Hepatocyte (in vitro differentiated cells): ENCODE measurements around the gene DDIT3. TPM values are rescaled to one million over a fixed set of nuclear protein-coding genes. Genes with fewer than 3 reads are reported as not detected.

ENCODE experiments used
- DNase-seq: peaks from one replicate; pipeline ENCODE4 v3.0.0-alpha.2; 2016; ENCODE audit warnings: low spot score
- H2AFZ ChIP-seq: fragments of 200-600 bp; sonication (generic); 2 replicates; pipeline ENCODE4 v1.6.0; 2016; ENCODE audit warnings: antibody characterized with exemption, mild to moderate bottlenecking
- H3K27ac ChIP-seq: fragments of 200-600 bp; sonication (generic); 2 replicates; pipeline ENCODE4 v1.5.1; 2016; ENCODE audit warnings: mild to moderate bottlenecking
- H3K27me3 ChIP-seq: fragments of 200-600 bp; sonication (generic); 2 replicates; pipeline ENCODE4 v1.6.1; 2016
- H3K36me3 ChIP-seq: fragments of 200-600 bp; sonication (generic); replicated peaks from 2 replicates; pipeline ENCODE4 v1.5.1; 2016; ENCODE audit warnings: low read depth; ENCODE audit not compliant: insufficient read depth
- H3K4me1 ChIP-seq: fragments of 200-600 bp; sonication (generic); 2 replicates; pipeline ENCODE4 v1.5.1; 2016; ENCODE audit warnings: mild to moderate bottlenecking, moderate library complexity; ENCODE audit not compliant: insufficient read depth
- H3K4me2 ChIP-seq: fragments of 200-600 bp; sonication (generic); 2 replicates; pipeline ENCODE4 v1.6.0; 2016
- H3K4me3 ChIP-seq: fragments of 200-600 bp; sonication (generic); 2 replicates; pipeline ENCODE4 v1.5.1; 2016; ENCODE audit warnings: mild to moderate bottlenecking
- H3K79me2 ChIP-seq: fragments of 200-600 bp; sonication (generic); 2 replicates; pipeline ENCODE4 v1.6.0; 2017; ENCODE audit warnings: mild to moderate bottlenecking
- H3K9me2 ChIP-seq: fragments of 200-600 bp; sonication (generic); replicated peaks from 2 replicates; pipeline ENCODE4 v1.6.0; 2017; ENCODE audit warnings: mild to moderate bottlenecking; ENCODE audit not compliant: insufficient read depth
- H3K9me3 ChIP-seq: fragments of 200-600 bp; sonication (generic); 2 replicates; pipeline ENCODE4 v1.5.1; 2016; ENCODE audit warnings: low read depth, mild to moderate bottlenecking
- H4K20me1 ChIP-seq: fragments of 200-600 bp; sonication (generic); 2 replicates; pipeline ENCODE4 v1.6.0; 2016; ENCODE audit warnings: mild to moderate bottlenecking; ENCODE audit not compliant: insufficient read depth, poor library complexity, severe bottlenecking
- EZH2 ChIP-seq: fragments of 200-600 bp; sonication (generic); IDR thresholded peaks from 2 replicates; pipeline ENCODE4 v1.6.1; 2016; ENCODE audit warnings: antibody characterized with exemption, mild to moderate bottlenecking, borderline replicate concordance
- EZH2phosphoT487 ChIP-seq: fragments of 200-600 bp; sonication (generic); IDR thresholded peaks from one replicate; pipeline ENCODE4 v1.6.1; 2018; ENCODE audit warnings: antibody characterized with exemption, mild to moderate bottlenecking, low read depth, moderate library complexity; ENCODE audit not compliant: unreplicated experiment, severe bottlenecking
- WGBS: methylation state at CpG from one replicate; pipeline ENCODE4 v1.1.6; 2016; ENCODE audit warnings: low lambda C conversion rate; ENCODE audit errors: missing lambda C conversion rate; 5-methylcytosine and 5-hydroxymethylcytosine counted together
- polyA plus RNA-seq: library from polyadenylated mRNA; unstranded; fragments of >200 nt; fragmentation: Nextera tagmentation; extraction: Ambion mirVana; gene quantifications from 2 replicates; pipeline ENCODE4 v1.2.1, GENCODE V29; 2016
- total RNA-seq: library from RNA; depleted of rRNA; stranded (reverse); fragments of >200 nt; gene quantifications from 2 replicates; pipeline ENCODE4 v1.2.3, GENCODE V29; 2014
- TF ChIP-seq, protein P1 (sequence below): fragments of 200-600 bp; sonication (generic); IDR thresholded peaks from 2 replicates; pipeline ENCODE4 v1.5.1; 2016; ENCODE audit warnings: antibody characterized with exemption, mild to moderate bottlenecking; ENCODE audit not compliant: poor library complexity

The DDIT3 gene
- total and polyA plus RNA-seq, 2 experiments from 2014 or later = 92.7 to 133 TPM

DNA sequence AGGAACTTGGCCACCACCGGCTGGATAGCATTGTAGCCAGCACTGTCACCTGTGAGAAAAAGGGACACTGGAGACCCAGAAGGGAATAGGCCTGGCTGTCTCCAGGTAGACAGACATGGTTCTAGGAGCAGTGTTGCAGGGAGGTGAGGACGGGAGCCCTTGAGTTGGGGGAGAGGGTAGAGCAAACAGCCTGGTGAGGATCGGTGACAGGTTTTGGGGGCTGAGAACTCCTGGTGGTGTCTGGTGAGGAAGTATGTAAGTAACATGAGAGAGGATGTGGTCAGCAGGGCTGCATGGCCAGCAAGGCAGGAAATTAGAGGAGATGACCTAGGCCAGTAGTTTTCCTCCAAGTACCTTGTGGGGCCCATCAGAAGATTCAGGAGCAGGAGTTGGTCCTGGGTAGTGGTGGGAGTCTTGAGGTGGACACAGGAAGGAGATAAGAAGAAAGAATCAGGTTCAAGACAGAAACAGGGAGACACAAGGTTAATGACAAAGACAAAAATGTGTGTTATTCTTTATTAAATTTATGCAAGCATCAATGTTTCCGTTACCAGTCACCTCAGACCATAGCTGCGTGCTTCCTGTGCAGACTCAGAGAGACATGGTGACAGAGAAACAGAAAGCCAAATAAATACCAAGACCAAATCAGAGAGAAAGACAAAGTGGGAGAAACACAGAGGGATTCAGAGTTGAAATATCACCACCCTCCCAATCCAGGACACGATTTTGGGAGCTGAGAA lies 40.8 kb downstream of the DDIT3 start, which contains the start of gene ARHGAP9:
Gene ARHGAP9, minus strand, starts transcription at position 491 of the 740 bp plus-strand sequence. Its CDS starts 460 bp downstream, at position 31.
- Histone ChIP-seq H3K36me3 (no peaks in the 10 kb centered on the region), H4K20me1 (no peaks in the 10 kb centered on the region), H3K4me1 (peaks cover 13% of the 10 kb centered on the region), H3K79me2 (no peaks in the 10 kb centered on the region), H3K27ac (no peak within 1 kb of the TSS), H3K9me3 (no peaks in the 10 kb centered on the region), H3K4me3 (no peak within 1 kb of the TSS), H2AFZ (no peak within 1 kb of the TSS), H3K9me2 (no peaks in the 10 kb centered on the region), H3K4me2 (no peak within 1 kb of the TSS), H3K27me3 (peaks cover 33% of the 10 kb centered on the region)
- TF ChIP-seq, protein P1, sequence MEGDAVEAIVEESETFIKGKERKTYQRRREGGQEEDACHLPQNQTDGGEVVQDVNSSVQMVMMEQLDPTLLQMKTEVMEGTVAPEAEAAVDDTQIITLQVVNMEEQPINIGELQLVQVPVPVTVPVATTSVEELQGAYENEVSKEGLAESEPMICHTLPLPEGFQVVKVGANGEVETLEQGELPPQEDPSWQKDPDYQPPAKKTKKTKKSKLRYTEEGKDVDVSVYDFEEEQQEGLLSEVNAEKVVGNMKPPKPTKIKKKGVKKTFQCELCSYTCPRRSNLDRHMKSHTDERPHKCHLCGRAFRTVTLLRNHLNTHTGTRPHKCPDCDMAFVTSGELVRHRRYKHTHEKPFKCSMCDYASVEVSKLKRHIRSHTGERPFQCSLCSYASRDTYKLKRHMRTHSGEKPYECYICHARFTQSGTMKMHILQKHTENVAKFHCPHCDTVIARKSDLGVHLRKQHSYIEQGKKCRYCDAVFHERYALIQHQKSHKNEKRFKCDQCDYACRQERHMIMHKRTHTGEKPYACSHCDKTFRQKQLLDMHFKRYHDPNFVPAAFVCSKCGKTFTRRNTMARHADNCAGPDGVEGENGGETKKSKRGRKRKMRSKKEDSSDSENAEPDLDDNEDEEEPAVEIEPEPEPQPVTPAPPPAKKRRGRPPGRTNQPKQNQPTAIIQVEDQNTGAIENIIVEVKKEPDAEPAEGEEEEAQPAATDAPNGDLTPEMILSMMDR = no peak
- TF ChIP-seq EZH2phosphoT487 (no peak), EZH2 (no peak)
- WGBS = 87% methylated on average over 6 of the region's 6 CpGs
- no peak for DNase-seq

DNA sequence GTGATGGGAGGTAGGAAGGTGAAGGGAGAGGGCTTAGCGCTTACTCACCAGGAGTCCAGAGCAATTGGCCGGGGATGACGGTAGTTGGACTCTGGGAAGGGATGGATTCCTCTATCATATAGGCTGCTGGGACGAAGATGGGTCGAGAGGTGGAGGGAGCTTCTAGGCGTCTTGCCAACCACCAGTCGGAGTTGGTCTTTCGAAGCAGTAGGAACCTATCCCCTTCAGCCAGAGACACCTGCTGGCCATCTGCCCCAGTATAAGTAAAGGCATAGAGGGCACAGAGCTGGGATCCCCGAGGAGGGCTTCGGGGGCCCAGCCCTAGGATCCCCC lies 41.3 kb downstream of the DDIT3 start:
- no peak for DNase-seq
- TF ChIP-seq EZH2phosphoT487 = no peak
- TF ChIP-seq, protein P1 = no peak
- TF ChIP-seq EZH2 = no peak
- Histone ChIP-seq H3K9me3 (no peaks in the 10 kb centered on the region), H3K27me3 (peaks cover 38% of the 10 kb centered on the region), H3K4me2 (no peak overlapping the region), H3K36me3 (no peaks in the 10 kb centered on the region), H3K79me2 (no peaks in the 10 kb centered on the region), H4K20me1 (no peaks in the 10 kb centered on the region), H3K9me2 (no peaks in the 10 kb centered on the region), H3K4me3 (no peak overlapping the region), H3K4me1 (peaks cover 13% of the 10 kb centered on the region), H2AFZ (no peak overlapping the region), H3K27ac (no peak overlapping the region)
- WGBS = 93% methylated on average over 10 of the region's 10 CpGs

DNA sequence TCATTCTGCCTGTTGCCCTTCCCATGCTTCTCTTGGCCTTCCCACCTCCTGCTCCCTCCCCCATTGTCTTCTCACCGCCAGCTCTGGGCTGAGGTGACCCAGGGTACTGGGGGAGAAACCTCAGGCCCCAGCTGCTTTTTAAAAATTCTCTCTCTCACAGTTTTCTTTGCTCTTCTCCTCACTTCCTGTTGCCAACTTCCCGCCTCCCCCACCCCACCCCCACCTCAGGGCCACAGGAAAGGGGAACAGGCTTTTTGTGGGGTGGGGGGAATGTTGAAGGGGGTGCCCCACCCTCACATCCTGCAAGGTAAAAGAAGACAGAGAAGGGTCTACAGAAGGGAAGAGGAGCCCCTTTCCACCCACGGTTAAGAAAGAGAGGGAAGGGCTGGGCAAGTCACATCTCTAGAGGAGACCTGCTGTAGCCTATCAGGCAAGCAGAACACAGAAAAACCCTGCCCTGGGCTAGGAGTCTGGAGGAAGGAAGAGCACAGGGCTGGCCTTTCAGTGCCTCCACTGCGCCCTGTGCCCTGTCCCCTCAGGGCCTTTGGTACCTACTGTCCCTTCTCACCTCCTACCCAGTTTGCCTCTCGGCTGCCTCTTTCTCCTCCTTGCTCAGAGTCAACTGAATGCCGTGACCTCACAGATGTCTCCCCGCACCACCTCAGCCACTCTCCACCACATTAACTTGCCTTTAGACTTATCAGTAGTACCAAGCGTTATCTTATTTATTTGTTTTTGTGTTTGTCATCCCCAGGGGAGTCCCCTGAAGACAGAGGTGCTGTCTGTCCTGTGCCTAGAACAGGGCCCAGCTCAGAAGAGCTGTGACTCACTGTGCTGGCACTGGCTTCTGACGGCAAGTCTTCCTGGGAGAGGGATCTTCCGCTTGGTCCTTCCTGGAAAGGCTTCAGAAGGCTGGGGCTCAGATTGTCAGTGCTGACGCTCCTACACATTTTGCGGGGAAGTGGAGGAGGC lies 42.3 kb downstream of the DDIT3 start:
- TF ChIP-seq, protein P1 = no peak
- no peak for TF ChIP-seq EZH2phosphoT487
- TF ChIP-seq EZH2 = no peak
- 70% methylated on average over 10 of the region's 12 CpGs for WGBS
- Histone ChIP-seq H3K4me1 (peaks cover 13% of the 10 kb centered on the region), H2AFZ (no peak overlapping the region), H3K4me3 (no peak overlapping the region), H3K27me3 (peaks cover 47% of the 10 kb centered on the region), H3K4me2 (no peak overlapping the region), H3K79me2 (no peaks in the 10 kb centered on the region), H3K36me3 (no peaks in the 10 kb centered on the region), H3K9me2 (no peaks in the 10 kb centered on the region), H4K20me1 (no peaks in the 10 kb centered on the region), H3K27ac (no peak overlapping the region), H3K9me3 (no peaks in the 10 kb centered on the region)
- DNase-seq = no peak
